Thyroid gland (tissue), 4 donors: ENCODE results near the gene MB21D2.

Experiments
- CTCF ChIP-seq, 6 experiments: fragments of 200-600 bp in 3 of 6; fragments of 450-650 bp in 3 of 6; sonication (generic) in 3 of 6; IDR thresholded peaks; one replicate each; pipeline ENCODE4 v1.5.1; 2016 to 2019; ENCODE audit warnings: antibody characterized with exemption in 6 of 6, mild to moderate bottlenecking in 2 of 6, inconsistent platforms in 1 of 6, moderate library complexity in 1 of 6
- POLR2A ChIP-seq, 2 donors: fragments of 450-650 bp; IDR thresholded peaks; one replicate each; pipeline ENCODE4 v1.6.1; 2017; ENCODE audit warnings: antibody characterized with exemption in 2 of 2, mild to moderate bottlenecking in 2 of 2, moderate library complexity in 1 of 2

- no peak for TF ChIP-seq POLR2A (IDR thresholded peaks at IDR 0.05)
- TF ChIP-seq CTCF (IDR thresholded peaks at IDR 0.05) = no peak
Observed at GRCh38 chr3:192914848-192915247, 2.8 kb downstream of the MB21D2 start.
